Endometrial microvascular endothelial cells (primary cell): ENCODE data around the gene CHRM4. TPM values are rescaled to one million over a fixed set of nuclear protein-coding genes. Genes with fewer than 3 reads are reported as not detected.

ENCODE experiments used
- in situ Hi-C: cut with HindIII; loops from 2 replicates; pipeline ENCODE4 v1.10.0; 2017; ENCODE audit warnings: low sequenced_read_pairs, low pct_unique_long_range_greater_than_20kb; ENCODE audit errors: inconsistent ontology term
- total RNA-seq: library from RNA; depleted of rRNA; stranded (reverse); fragments of >200 nt; gene quantifications from one replicate; pipeline ENCODE4 v1.2.3, GENCODE V29; 2015; ENCODE audit errors: inconsistent ontology term

Gene CHRM4
- total RNA-seq = not detected

DNA sequence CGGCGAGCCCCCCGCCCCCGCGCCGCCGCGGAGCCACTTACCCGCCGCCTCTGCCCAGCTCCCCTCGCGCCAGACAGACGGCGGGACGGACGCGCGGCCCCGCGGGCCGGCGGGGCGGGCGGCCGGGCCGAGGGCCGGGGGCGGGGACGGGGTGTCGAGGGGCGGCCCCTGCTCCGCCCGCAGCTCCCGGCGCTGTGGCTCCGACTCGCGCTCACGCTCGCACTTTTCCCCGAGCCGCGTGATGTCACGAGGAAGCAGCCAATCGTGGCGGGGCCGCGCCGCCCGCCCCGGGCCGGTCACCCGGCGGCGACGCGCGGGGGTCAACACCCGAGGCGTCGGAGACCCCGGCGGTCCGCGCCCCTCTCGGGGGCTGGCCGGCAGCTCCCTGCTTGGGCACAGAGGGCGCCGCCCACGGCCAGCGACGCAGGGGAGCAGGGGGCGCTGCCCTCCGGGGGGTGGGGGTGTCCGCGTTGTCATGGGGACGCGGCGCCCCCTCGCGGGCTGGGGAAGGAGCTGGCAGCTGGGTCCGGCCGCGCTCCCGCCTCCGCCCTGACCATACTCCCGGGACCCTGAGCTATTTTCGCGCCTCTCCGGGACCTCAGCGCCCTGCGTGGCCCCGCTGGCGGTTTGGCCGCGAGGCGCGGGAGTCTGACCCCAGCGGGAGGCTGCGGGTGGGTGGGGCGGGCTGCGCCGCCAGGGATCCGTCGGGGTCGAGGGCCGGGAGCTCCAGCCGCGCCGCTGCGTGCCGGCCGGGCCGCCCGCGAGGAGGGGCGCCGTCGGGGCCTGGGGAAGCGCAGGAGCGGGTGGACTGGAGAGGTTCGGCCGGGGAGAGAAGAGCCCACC is at the start of gene CHRM4:
Gene CHRM4 (minus strand): TSS at position 199 of the 843 bp plus-strand sequence. CDS start 5,219 bp downstream, outside the sequence.
- in situ Hi-C loops = no loop called here

DNA sequence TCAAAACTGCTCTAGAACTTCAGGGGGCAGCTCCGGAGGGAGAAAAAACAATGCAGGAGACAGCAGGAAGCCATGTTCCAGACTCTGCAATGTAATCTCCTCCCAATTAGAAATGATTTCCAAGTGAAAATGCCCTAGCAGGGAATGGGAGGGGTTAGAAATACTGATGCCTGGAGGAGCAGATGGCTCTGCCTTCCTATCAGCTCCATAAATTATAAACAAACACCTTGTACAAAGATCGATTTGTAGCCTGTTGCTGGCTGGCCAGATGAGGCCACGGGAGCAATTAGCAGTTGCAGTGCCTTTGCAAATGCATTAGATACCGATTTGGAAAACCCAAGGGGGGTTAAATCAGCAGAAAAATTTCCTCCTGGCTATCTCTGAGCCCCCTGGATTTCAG is 46.6 kb upstream of the CHRM4 start:
- in situ Hi-C loops = no loop called here

DNA sequence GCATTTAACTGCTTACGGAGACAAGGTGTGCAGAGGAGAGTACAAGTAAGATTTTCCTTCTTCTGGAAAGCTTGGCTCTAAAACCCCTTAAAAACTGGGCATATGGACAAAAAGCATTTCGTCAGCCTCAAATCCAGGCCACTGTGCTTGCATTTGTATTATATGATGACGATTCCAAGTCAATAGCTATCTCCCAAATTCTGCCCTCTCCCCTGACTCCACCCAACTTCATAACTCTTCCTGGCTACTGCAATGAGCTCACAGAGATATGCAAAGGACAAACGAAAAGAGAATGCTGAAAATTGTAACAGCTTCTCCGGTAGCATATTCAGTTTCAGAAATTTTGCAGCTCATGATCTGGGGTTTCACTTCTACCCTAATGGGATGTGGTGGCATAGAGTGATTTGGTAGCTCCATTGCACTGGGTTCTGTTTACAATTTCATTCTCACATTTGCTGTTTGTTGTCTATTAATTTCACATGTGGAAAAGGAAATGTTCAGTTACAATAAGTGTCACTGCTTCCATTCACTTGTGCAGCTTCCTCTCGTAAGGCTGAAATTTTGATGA is 45.6 kb upstream of the CHRM4 start:
- in situ Hi-C loops = no loop called here

DNA sequence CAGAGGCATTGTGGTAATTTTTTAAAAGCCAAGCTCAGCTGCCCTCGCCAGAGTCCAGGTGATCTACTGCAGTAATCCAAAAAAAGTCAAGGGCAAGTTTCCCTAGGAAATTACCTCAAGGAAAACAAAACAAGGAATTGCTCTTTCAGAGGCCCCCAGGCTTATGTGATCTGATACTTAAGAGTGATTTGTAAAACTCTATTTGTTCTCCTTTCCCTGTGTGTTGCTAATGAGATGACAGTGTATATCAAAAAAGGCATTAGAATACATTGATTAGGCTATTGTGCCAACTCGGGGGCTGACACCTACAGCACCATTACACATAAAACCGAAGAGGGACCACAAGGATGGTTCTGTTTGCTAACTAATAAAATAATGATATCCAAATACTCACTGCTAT is 44.5 kb upstream of the CHRM4 start:
- in situ Hi-C loops = no loop called here

DNA sequence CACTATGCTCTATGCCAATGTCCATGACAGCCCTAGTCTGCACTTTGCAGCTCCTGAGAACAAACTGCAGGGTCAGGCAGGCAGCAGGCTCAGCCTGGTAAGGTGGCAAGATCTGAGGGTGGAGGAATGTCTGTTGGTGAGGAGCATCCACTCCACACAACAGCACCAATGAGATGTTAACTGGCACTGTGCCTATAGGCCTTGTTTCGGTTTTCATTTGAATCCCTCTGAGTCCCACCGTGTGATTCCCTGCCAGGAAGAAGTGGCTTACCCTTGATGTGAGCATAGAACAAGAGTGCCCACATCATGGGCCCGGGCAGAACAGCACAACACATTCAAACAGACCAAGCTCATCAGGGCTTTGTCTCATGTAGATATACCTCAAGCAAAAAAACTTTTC is 44.1 kb upstream of the CHRM4 start:
- in situ Hi-C loops = no loop called here

DNA sequence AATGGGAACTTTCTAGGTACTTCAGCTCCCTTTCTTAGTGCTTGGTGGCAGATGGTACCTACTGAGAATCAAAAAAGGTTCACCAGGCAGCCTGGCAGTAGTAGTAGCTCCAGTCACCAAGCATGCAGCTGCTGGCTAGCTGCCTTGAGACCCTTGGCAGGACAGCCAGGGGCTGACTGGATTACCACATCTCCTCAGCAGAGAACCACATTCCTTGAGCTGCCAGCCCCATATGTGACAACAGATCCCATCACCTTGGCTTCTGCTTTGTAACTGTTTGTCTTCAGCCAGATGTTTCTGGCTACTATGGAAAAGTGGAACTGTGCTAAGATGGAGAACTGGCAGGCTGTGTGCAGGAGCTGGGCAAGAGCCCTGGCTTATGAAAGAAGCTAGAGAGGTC is 39.6 kb upstream of the CHRM4 start:
- in situ Hi-C loops = no loop called here

DNA sequence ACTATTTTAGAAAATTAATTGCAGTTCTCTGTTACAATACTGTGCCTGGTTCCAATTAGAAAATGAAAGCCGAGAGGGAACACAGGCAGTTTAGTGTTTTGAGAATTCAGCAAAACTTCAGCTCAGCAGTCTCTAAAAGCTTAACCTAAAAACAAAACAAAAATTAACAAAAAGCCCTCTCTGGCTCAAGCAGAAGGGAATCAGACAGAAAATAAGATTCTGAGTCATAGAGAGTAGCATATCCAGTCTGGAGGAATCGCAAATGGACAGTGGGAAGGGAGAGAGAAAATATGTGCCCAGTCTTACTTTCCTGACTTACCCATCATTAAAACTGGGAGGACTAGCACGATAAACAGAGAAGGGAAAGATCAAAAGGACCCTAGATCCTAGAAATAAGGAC is 38.1 kb upstream of the CHRM4 start:
- in situ Hi-C loops = no loop called here

DNA sequence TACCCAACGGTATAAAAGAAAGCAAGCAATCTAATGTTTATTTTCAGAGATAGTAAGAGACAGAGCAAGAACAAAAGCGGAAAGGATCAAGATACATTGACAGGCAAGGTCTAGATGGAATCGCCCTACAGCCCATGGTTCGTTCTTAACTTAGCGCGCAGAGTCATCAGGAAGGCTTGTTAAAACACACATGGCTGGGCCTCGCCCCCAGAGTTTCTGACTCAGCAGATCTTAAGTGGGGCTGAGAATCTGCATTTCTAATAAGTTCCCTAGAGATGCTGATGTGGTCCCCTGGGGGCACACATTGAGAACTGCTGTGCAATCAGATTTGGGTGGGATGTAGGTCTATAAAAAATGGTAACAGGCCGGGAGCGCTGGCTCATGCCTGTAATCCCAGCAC is 35.8 kb upstream of the CHRM4 start:
- in situ Hi-C loops = no loop called here

DNA sequence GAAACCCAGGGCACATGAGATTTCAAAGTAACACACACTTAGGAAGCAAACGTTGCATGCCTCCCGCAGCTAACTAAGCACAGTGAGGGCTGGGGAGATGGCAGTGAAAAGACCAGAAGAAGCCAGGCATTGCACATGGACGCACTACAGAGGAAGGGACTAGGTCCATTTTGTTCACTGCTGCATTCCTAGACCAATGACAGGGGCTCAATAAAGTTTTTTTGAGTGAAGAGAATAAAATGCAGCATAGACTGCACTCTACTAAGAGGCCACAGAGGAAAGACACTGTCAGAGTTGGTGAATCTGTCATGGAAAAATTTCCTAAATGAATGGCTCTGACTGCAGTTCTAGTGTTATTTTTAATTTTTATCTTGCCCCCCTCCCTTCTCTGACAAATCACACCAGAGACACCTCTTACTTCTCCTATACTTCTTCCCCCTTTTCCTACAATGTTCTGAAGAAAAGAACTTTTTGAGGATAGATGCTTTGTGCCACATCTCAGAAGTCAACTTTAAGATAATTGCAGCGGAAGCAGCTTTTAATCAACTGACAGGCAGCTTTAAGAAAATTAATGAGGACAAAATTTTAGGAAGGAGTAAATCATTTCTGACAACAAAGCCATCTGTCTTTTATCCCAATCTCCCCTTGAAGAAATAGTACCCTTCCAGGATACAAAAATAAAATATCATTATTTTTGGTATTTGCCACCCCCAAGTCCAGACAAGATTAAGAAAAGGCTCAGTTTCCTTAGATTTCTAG is 34.8 kb upstream of the CHRM4 start:
- in situ Hi-C loops = no loop called here

DNA sequence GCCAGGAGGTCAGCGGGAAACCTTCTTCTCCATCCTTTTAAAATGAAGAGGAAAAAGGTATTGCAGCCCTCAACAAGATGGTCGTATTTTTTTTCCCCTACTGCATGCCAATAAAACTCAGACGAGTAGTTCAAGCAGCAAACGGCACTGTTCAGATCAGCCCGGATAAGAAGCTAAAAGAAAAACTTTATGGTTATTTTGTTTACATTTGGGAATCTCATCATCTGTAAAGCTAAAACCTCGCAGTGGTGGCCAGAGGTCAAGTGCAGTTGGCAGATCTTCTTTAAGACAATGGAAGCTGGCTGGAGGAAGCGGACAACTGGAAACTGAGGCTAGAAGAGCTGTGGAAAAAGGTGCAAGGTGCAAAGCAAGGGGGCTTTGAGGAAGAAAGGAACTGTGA is 31.0 kb upstream of the CHRM4 start:
- in situ Hi-C loops = no loop called here

DNA sequence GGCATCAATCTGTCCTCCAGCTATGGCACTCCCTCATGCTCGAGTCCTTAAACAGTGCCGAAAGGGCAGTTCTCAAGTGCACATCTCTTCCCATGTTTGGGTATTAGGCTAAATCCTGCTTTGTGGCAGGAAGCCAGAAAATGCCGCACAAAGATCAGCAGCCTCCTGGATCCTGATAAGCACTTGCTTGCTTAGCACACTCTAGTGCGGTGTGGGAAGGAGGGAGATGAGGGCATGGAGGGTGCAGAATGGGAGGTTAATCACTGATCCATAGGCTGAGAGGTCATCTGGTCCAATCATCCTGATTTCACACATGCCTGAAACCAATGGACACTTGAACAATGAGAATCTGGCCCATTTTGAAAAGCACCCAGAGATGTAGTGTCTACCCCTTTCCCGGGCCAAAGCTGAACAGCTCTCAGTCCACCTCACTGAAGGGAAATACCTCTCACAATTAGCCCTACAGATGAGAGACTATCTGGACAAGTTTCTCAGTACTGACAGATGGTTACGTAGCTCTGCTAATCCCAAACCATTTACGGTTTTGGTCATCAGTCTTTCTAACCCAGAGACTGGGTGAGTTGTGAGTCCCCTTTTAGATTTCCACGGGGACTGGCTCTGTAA is 29.8 kb upstream of the CHRM4 start:
- in situ Hi-C loops = no loop called here

DNA sequence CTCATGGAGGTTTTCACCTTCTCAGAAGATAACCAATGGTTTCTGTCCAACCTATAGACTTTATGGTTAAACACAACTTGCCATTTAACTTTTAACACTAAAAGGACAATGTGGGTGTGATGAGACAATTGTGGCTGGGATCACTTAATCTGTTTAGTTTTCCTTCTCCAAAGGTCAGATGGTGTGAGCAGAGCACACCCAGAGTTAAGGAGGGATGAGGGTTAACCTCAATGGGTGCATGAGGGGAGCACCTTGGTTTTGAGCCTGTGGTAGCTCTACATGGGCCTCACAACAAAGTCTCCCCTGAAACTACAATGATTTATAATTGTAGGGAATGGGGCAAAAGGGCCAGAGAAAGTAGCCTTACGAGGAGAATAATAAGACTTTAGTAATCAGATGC is 28.9 kb upstream of the CHRM4 start:
- in situ Hi-C loops = no loop called here

DNA sequence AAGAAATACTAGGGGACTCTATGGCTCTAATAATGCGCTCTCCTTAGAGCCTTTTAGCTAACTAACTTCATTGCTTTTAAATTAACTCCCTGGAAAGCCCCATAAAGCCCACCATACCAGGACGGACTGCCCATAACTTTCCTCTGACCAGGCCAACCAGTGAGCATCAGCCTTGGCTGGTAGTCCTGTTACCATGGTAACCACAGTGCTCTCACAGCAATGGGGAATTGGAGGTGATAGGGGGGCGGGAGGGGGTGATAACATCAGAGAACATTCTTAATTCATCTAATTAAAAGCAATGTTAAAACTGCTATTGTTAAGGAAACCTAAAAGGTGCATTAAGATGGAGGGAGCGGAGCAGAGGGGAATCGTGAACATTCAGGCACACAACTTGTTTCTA is 27.2 kb upstream of the CHRM4 start:
- in situ Hi-C loops = no loop called here

DNA sequence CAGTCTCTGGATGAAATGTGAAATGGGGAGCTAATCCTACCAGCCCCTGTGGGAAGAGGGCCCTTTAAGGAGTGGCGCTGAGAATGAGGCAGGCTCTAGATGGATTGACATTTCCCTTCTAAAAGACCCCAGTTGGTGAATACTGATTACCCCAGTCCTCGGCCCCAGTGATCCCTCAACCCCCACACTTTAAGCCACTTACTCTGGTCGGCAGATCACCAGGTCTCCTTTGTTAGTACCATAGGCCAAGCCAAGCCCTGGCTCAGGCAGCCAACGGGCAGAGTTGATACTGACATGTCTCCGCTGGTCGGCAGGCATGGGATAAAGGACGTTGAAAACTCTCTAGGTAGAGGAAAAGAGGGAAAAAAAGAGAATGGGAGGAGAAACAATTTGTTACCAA is 26.1 kb upstream of the CHRM4 start:
- in situ Hi-C loops = no loop called here

DNA sequence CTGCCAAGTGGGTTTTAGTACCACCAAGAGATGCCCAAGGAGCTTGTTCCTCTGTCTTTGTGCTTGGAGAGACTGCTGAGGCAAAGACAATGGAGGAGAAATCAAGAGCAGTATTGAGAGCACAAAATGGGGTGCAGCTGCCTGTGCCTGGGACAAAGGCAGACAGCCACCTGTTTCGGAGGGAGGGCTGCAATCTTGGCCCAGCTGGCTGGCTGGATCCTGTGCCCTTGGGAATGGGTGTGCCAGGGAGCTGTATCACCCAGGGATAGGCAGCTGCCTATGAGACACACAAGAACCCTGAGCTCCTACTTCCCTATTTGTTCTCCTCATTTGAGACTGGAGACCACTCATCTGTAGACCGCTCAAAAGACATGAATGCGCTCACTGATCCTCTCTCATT is 23.3 kb upstream of the CHRM4 start:
- in situ Hi-C loops = no loop called here

DNA sequence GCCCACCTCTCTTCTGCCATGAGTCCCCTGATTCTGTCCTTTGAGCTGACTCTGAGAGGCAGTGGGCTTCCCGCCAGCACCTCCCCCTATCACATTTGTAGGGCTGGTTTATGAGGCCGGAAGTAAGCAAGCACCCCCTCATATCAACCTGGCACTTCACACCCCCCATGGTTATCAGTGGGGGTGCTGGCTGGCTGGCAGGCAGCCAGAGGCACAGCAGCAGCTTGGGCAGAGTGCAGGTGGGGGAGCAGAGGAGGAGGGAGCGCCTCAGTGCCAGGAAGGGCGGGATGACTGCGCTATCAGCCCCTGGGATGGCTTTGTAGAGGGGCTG is 22.9 kb upstream of the CHRM4 start:
- in situ Hi-C loops = no loop called here

DNA sequence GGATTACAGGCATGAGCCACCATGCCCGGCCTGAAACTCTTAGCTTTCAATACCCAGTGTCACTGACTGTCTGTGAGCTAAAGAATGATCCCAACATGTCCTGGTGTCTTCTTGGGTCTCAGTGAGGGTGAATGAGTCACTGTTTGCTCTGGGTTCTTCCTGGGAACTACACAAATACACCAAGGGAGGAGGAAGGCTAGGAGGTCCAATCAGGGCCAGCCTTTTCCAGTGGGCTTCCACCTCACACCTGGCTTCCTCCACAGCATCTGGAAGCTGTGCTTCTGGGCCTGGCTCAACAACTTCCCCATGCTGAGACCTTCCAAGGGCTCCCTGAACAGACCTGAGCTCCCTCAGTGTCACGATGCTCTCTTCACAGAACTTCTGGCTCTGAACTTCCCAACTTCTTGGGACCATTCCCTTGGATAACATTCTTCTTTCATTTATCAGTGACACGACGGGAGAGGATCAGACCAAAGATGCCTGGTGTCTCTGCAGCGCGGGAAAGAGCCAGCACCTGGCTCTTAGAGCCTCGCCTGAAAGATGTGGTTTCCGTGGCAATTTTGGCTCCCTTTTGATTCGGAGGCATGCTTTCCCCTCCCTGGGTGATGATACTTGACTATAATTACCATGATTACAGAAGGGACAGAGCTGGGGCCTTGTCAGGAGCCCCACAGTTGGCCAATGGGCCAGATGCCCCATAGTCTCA is 22.3 kb upstream of the CHRM4 start:
- in situ Hi-C loops = no loop called here

DNA sequence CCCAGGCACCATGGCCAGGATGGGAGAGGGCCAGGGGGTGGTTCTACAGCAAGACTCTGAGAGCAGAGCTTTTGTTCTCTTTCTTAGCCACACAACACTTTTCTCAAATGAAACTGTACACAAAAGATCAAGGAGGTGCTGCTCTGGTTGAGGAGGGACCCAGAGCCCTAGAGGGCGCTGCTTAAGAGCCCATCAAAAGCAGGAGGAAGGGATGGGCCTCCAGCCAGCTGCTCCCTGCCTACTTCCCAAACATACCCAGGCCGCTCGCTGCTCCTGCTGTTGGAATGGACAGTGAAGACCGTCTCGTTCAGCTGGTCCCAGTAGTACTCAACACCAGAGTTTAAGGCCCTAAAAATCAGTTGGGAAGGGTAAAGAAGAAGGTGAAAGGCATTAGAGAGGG is 18.4 kb upstream of the CHRM4 start:
- in situ Hi-C loops = no loop called here

DNA sequence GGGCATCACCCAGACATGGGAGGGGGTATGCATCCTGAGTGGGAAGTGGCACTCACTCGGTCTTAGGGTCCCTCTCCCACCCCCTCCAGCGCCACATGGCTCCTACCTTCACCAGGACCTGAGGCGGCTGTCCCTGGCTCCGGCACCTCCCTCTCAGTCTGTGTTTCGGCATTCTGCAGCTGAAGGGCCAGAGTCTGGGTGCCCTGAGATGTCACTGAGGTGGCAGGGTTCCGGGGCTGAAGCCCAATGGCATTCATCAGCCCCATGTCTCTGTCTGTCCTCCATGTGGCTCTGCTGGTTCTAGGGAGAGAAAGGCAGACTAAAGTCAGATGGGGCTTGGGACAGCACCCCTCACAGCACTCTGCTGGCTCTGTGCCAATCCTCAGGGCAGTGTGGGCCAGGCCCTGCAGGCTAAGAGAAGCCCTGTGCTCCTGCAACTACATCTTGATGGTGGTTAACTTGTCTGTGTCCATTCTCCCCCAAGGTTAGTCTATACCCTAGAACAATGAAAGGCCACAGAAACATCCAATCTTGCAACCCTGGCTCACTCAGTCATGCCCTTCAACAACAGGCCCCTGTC is 16.9 kb upstream of the CHRM4 start:
- in situ Hi-C loops = no loop called here
